HCT116 (cell line): ENCODE results near the gene CAMK2D. TPM values are rescaled to one million over a fixed set of nuclear protein-coding genes. Genes with fewer than 3 reads are reported as not detected.

Experiments used
- ATAC-seq: fragments of 200-7000 bp; cut with Tn5 transposase; 2 replicates; pipeline ENCODE4 v1.9.1; 2020; ENCODE audit warnings: mild to moderate bottlenecking, moderate library complexity
- BruUV-seq: library from RNA; stranded (reverse); fragments of 400-500 nt; replicated peaks from 2 replicates; lab custom pipeline; 2021; lab: Mats Ljungman, UMichigan
- CTCF ChIA-PET: fragments of 300-600 bp; sonication (Branson Sonifier 250); formaldehyde crosslinking; loops from one replicate; lab custom pipeline; 2021; ENCODE audit warnings: antibody characterized with exemption; lab: Charles Lee
- POLR2A ChIA-PET: fragments of 300-600, 350-600 bp; sonication (Branson Sonifier 250); formaldehyde crosslinking; loops from one replicate; lab custom pipeline; 2021; ENCODE audit warnings: antibody characterized with exemption; lab: Charles Lee
- RAD21 ChIA-PET, 2 experiments: fragments of 300-600 bp; sonication (Branson Sonifier 250); formaldehyde crosslinking; loops; one replicate each; lab custom pipeline; 2023; ENCODE audit warnings: low total read pairs in 2 of 2; ENCODE audit not compliant: uncharacterized antibody in 2 of 2, unreplicated experiment in 2 of 2, low non-redundant PET in 1 of 2; lab: Charles Lee
- DNase-seq: peaks from one replicate; pipeline ENCODE4 v3.0.0-alpha.2; 2010; ENCODE audit warnings: low read depth, low spot score
- H2AFZ ChIP-seq: fragments of 200-600 bp; shearing (Covaris generic), sonication (generic); 2 replicates; pipeline ENCODE4 v1.6.1; 2017; ENCODE audit warnings: low read depth, mixed run types, mixed read lengths, antibody characterized with exemption, low read length; ENCODE audit not compliant: poor library complexity, severe bottlenecking
- H3K27ac ChIP-seq: 2 replicates; pipeline ENCODE4 v1.5.1; 2012; ENCODE audit warnings: low read depth, low read length
- H3K27me3 ChIP-seq: fragments of 200-600 bp; sonication (generic); 2 replicates; pipeline ENCODE4 v1.6.1; 2016; ENCODE audit warnings: mixed run types, low read length, mixed read lengths; ENCODE audit not compliant: insufficient read depth
- H3K36me3 ChIP-seq, 2 experiments: fragments of 200-500 bp in 1 of 2; fragments of 200-600 bp in 1 of 2; sonication (Bioruptor generic) in 1 of 2; sonication (generic) in 1 of 2; 2 replicates each; pipeline versions ENCODE4 v1.5.1 to v1.6.1; 2014 to 2016; ENCODE audit warnings: low read length in 2 of 2, inconsistent platforms in 1 of 2, mixed read lengths in 1 of 2, mixed run types in 1 of 2; ENCODE audit not compliant: insufficient read depth in 2 of 2, control insufficient read depth in 1 of 2
- H3K4me1 ChIP-seq, 2 experiments: fragments of 200-600 bp in 1 of 2; sonication (generic) in 1 of 2; 2 replicates each; pipeline versions ENCODE4 v1.5.1 to v1.6.1; 2012 to 2017; ENCODE audit warnings: low read length in 2 of 2, inconsistent platforms in 1 of 2, mild to moderate bottlenecking in 1 of 2, mixed read lengths in 1 of 2, mixed run types in 1 of 2, moderate library complexity in 1 of 2; ENCODE audit not compliant: insufficient read depth in 2 of 2, control insufficient read depth in 1 of 2
- H3K4me2 ChIP-seq: fragments of 200-600 bp; sonication (generic); 2 replicates; pipeline ENCODE4 v1.6.1; 2017; ENCODE audit warnings: mixed run types, low read length, mixed read lengths
- H3K4me3 ChIP-seq, 2 experiments: fragments of 200-600 bp in 1 of 2; sonication (generic) in 1 of 2; replicated peaks in 1 of 2; 2 replicates each; pipeline ENCODE4 v1.5.1; 2011 to 2016; ENCODE audit warnings: low read length in 2 of 2, control low read depth in 1 of 2, low read depth in 1 of 2, mild to moderate bottlenecking in 1 of 2, mixed read lengths in 1 of 2, mixed run types in 1 of 2
- H3K79me2 ChIP-seq: fragments of 200-600 bp; sonication (generic); 2 replicates; pipeline ENCODE4 v1.6.1; 2017; ENCODE audit warnings: mild to moderate bottlenecking, mixed run types, low read length, moderate library complexity, mixed read lengths; ENCODE audit not compliant: insufficient read depth
- H3K9ac ChIP-seq: fragments of 200-600 bp; sonication (generic); 2 replicates; pipeline ENCODE4 v1.6.1; 2016; ENCODE audit warnings: low read length, mixed read lengths
- H3K9me2 ChIP-seq: fragments of 200-600 bp; sonication (generic), shearing (Covaris generic); 2 replicates; pipeline ENCODE4 v1.6.1; 2017; ENCODE audit warnings: mixed run types, mild to moderate bottlenecking, moderate library complexity; ENCODE audit not compliant: insufficient read depth
- H3K9me3 ChIP-seq, 2 experiments: fragments of 200-500 bp in 1 of 2; fragments of 200-600 bp in 1 of 2; sonication (Bioruptor generic) in 1 of 2; sonication (generic) in 1 of 2; 2 replicates each; pipeline ENCODE4 v1.6.1; 2014 to 2017; ENCODE audit warnings: low read length in 2 of 2, mixed read lengths in 2 of 2, inconsistent platforms in 1 of 2, low read depth in 1 of 2, mild to moderate bottlenecking in 1 of 2, mixed run types in 1 of 2, moderate library complexity in 1 of 2; ENCODE audit not compliant: control insufficient read depth in 1 of 2, insufficient read depth in 1 of 2
- H4K20me1 ChIP-seq: fragments of 200-600 bp; sonication (generic), shearing (Covaris generic); 2 replicates; pipeline ENCODE4 v1.6.1; 2017; ENCODE audit warnings: mixed run types, mild to moderate bottlenecking, moderate library complexity; ENCODE audit not compliant: insufficient read depth
- CBX3 ChIP-seq: IDR thresholded peaks from 2 replicates; pipeline ENCODE4 v1.6.1; 2012; ENCODE audit warnings: low read depth
- CEBPB ChIP-seq: IDR thresholded peaks from 2 replicates; pipeline ENCODE4 v1.6.1; 2012; ENCODE audit warnings: low read depth
- CTCF ChIP-seq, 3 experiments: fragments of 200-600 bp in 1 of 3; sonication (generic) in 1 of 3; IDR thresholded peaks in 2 of 3; conservative IDR thresholded peaks in 1 of 3; 2 replicates each; pipeline ENCODE4 v1.5.1; 2012 to 2017; ENCODE audit warnings: low read depth in 2 of 3, low read length in 2 of 3, antibody characterized with exemption in 1 of 3, borderline replicate concordance in 1 of 3, control low read depth in 1 of 3, mild to moderate bottlenecking in 1 of 3, mixed read lengths in 1 of 3, mixed run types in 1 of 3, moderate library complexity in 1 of 3; ENCODE audit not compliant: insufficient read depth in 1 of 3
- EGR1 ChIP-seq: IDR thresholded peaks from 2 replicates; pipeline ENCODE4 v1.6.1; 2012; ENCODE audit warnings: low read depth
- ELF1 ChIP-seq: IDR thresholded peaks from 2 replicates; pipeline ENCODE4 v1.6.1; 2012; ENCODE audit warnings: low read depth, borderline replicate concordance
- EZH2 ChIP-seq: fragments of 200-600 bp; sonication (generic); IDR thresholded peaks from 2 replicates; pipeline ENCODE4 v1.6.1; 2017; ENCODE audit warnings: antibody characterized with exemption, mixed run types
- FOSL1 ChIP-seq: IDR thresholded peaks from 2 replicates; pipeline ENCODE4 v1.6.1; 2012; ENCODE audit warnings: low read depth
- JUND ChIP-seq: IDR thresholded peaks from 2 replicates; pipeline ENCODE4 v1.6.1; 2012
- POLR2A ChIP-seq: IDR thresholded peaks from 2 replicates; pipeline ENCODE4 v1.7.0; 2011; ENCODE audit warnings: borderline replicate concordance; ENCODE audit not compliant: insufficient read depth, insufficient read length; ENCODE audit errors: extremely low read depth
- POLR2AphosphoS5 ChIP-seq: IDR thresholded peaks from 2 replicates; pipeline ENCODE4 v1.6.1; 2011; ENCODE audit warnings: mild to moderate bottlenecking, low read depth, low read length, moderate library complexity
- SRF ChIP-seq: IDR thresholded peaks from 2 replicates; pipeline ENCODE4 v1.6.1; 2012; ENCODE audit warnings: low read depth
- TCF7L2 ChIP-seq: IDR thresholded peaks from 2 replicates; pipeline ENCODE4 v1.7.0; 2011; ENCODE audit warnings: borderline replicate concordance, inconsistent platforms; ENCODE audit not compliant: insufficient read depth, insufficient read length; ENCODE audit errors: extremely low read depth
- ZFX ChIP-seq: fragments of 450-650 bp; IDR thresholded peaks from 2 replicates; pipeline ENCODE4 v1.6.1; 2017
- ZNF274 ChIP-seq: fragments of 200-500 bp; sonication (Bioruptor generic); IDR thresholded peaks from 2 replicates; pipeline ENCODE4 v1.6.1; 2014; ENCODE audit warnings: mild to moderate bottlenecking, low read depth, low read length, inconsistent platforms
- intact Hi-C: fragments of 100-400 bp; cut with micrococcal nuclease; formaldehyde crosslinking; loops from 2 replicates; pipeline ENCODE4 v1.10.0; 2022
- total RNA-seq: library from RNA; stranded (reverse); gene quantifications from one replicate; pipeline ENCODE4 v1.2.1, GENCODE V29; 2021; ENCODE audit not compliant: unreplicated experiment
- TF ChIP-seq, protein P1 (sequence below): IDR thresholded peaks from 2 replicates; pipeline ENCODE4 v1.6.1; 2012; ENCODE audit warnings: low read depth
- TF ChIP-seq, protein P2 (sequence below): IDR thresholded peaks from 2 replicates; pipeline ENCODE4 v1.6.1; 2011; ENCODE audit warnings: mild to moderate bottlenecking, low read length, moderate library complexity; ENCODE audit not compliant: insufficient replicate concordance; ENCODE audit errors: extremely low read depth
- TF ChIP-seq, protein P3 (sequence below): IDR thresholded peaks from 2 replicates; pipeline ENCODE4 v1.6.1; 2012

Gene CAMK2D
- total RNA-seq, 1 experiment from 2014 or later, result 67.0 TPM

DNA sequence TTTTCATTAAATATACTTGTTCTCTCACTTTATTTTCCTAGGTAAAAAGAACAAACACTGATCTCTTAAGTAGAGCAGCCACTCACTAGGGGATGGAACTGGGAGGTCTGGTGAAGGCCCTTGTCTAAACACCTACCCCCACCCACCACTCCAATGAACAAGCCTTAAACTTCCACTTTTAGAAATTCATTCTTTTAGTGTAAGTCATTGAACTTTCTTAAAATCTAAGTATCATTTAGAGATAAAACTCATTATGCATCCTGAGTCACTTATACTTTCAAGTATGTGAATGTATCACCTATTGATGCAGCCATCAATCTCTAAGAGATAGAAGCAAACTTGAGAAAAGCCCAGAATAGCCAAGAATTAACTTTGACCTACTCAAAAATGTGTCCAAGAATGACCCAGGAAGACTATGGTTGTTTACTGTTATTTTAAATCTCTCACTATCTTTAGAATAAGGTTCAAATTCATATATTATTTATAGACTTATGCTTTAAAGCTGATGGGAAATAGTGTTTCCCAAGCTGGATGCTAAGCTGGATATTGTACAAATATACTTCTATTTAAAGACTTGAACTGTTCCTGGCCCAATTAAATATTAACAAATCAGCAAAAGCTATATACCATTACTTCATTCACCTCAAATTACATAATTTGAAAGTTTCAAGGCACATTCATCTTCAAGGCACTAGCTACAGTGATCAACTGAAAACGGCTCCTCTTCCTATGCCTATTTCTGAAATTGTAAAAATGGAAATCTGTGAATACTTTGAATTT lies 49.5 kb downstream of the CAMK2D start:
- H3K9ac ChIP-seq, result no peak overlapping the region
- intact Hi-C loops, result no loop called here
- peaks cover 18% of the 10 kb centered on the region; the same call in 1 of the 2 replicates for H3K79me2 ChIP-seq
- CTCF ChIA-PET, result no interaction called here
- no peaks in the 10 kb centered on the region for H4K20me1 ChIP-seq
- BruUV-seq, result no TSS peak
- no peak overlapping the region for H3K4me3 ChIP-seq
- H2AFZ ChIP-seq, result no peak overlapping the region
- H3K27ac ChIP-seq, result no peak overlapping the region
- no peaks in the 10 kb centered on the region for H3K9me3 ChIP-seq
- ATAC-seq (no peak), DNase-seq (no peak)
- TF ChIP-seq, protein P1, sequence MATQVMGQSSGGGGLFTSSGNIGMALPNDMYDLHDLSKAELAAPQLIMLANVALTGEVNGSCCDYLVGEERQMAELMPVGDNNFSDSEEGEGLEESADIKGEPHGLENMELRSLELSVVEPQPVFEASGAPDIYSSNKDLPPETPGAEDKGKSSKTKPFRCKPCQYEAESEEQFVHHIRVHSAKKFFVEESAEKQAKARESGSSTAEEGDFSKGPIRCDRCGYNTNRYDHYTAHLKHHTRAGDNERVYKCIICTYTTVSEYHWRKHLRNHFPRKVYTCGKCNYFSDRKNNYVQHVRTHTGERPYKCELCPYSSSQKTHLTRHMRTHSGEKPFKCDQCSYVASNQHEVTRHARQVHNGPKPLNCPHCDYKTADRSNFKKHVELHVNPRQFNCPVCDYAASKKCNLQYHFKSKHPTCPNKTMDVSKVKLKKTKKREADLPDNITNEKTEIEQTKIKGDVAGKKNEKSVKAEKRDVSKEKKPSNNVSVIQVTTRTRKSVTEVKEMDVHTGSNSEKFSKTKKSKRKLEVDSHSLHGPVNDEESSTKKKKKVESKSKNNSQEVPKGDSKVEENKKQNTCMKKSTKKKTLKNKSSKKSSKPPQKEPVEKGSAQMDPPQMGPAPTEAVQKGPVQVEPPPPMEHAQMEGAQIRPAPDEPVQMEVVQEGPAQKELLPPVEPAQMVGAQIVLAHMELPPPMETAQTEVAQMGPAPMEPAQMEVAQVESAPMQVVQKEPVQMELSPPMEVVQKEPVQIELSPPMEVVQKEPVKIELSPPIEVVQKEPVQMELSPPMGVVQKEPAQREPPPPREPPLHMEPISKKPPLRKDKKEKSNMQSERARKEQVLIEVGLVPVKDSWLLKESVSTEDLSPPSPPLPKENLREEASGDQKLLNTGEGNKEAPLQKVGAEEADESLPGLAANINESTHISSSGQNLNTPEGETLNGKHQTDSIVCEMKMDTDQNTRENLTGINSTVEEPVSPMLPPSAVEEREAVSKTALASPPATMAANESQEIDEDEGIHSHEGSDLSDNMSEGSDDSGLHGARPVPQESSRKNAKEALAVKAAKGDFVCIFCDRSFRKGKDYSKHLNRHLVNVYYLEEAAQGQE, result no peak
- TF ChIP-seq ELF1, result no peak
- no peak for TF ChIP-seq CEBPB
- no peak for TF ChIP-seq SRF
- no peak for TF ChIP-seq JUND
- TF ChIP-seq ZFX, result no peak
- TF ChIP-seq CTCF (IDR thresholded peaks at IDR 0.05 in 2 of 3, conservative IDR thresholded peaks at IDR 0.05 in 1 of 3; ENCODE audit: borderline replicate concordance in 1 of 3, insufficient read depth in 1 of 3, low read depth in 2 of 3, low read length in 2 of 3), result no peak
- TF ChIP-seq FOSL1, result no peak
- no peak for TF ChIP-seq ZNF274
- no peak for TF ChIP-seq EZH2
- TF ChIP-seq, protein P2, sequence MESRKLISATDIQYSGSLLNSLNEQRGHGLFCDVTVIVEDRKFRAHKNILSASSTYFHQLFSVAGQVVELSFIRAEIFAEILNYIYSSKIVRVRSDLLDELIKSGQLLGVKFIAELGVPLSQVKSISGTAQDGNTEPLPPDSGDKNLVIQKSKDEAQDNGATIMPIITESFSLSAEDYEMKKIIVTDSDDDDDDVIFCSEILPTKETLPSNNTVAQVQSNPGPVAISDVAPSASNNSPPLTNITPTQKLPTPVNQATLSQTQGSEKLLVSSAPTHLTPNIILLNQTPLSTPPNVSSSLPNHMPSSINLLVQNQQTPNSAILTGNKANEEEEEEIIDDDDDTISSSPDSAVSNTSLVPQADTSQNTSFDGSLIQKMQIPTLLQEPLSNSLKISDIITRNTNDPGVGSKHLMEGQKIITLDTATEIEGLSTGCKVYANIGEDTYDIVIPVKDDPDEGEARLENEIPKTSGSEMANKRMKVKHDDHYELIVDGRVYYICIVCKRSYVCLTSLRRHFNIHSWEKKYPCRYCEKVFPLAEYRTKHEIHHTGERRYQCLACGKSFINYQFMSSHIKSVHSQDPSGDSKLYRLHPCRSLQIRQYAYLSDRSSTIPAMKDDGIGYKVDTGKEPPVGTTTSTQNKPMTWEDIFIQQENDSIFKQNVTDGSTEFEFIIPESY, result no peak
- no peak for TF ChIP-seq POLR2AphosphoS5
- TF ChIP-seq POLR2A, result no peak
- TF ChIP-seq, protein P3, sequence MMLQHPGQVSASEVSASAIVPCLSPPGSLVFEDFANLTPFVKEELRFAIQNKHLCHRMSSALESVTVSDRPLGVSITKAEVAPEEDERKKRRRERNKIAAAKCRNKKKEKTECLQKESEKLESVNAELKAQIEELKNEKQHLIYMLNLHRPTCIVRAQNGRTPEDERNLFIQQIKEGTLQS, result no peak
- TF ChIP-seq EGR1, result no peak
- TF ChIP-seq CBX3, result no peak
- TF ChIP-seq TCF7L2, result no peak
- no peaks in the 10 kb centered on the region for H3K27me3 ChIP-seq
- no peaks in the 10 kb centered on the region for H3K36me3 ChIP-seq
- peaks cover 8 to 15% of the 10 kb centered on the region in 2 experiments; a peak in 3 of 4 replicates for H3K4me1 ChIP-seq
- POLR2A ChIA-PET, result no interaction called here
- H3K4me2 ChIP-seq, result no peak overlapping the region
- no peaks in the 10 kb centered on the region for H3K9me2 ChIP-seq
- RAD21 ChIA-PET, result no interaction called here
